HEK293 (cell line): ENCODE data around the gene WDR36.

Source experiments
- ATF2 ChIP-seq: fragments of 450-650 bp; formaldehyde crosslinking; IDR thresholded peaks from 2 replicates; pipeline ENCODE4 v1.5.1; 2016; ENCODE audit warnings: missing biosample characterization, missing genetic modification characterization, low read depth
- CTCF ChIP-seq: fragments of 450-650 bp; formaldehyde crosslinking; IDR thresholded peaks from 2 replicates; pipeline ENCODE4 v1.5.1; 2016; ENCODE audit warnings: missing biosample characterization, missing genetic modification characterization
- PBX3 ChIP-seq: sonication (generic); formaldehyde crosslinking; IDR thresholded peaks from 2 replicates; pipeline ENCODE4 v1.8.1; 2022; ENCODE audit warnings: mild to moderate bottlenecking, moderate library complexity, missing genetic modification reagents
- ZBTB44 ChIP-seq: fragments of 450-650 bp; IDR thresholded peaks from 2 replicates; pipeline ENCODE4 v1.5.1; 2018; ENCODE audit warnings: missing biosample characterization, mild to moderate bottlenecking, missing genetic modification characterization
- ZNF138 ChIP-seq: fragments of 450-650 bp; formaldehyde crosslinking; IDR thresholded peaks from 2 replicates; pipeline ENCODE4 v1.5.1; 2016; ENCODE audit warnings: missing biosample characterization, missing genetic modification characterization, borderline replicate concordance
- ZNF280D ChIP-seq: fragments of 450-650 bp; formaldehyde crosslinking; IDR thresholded peaks from 2 replicates; pipeline ENCODE4 v1.5.1; 2016; ENCODE audit warnings: missing biosample characterization, missing genetic modification characterization
- ZNF785 ChIP-seq: fragments of 450-650 bp; formaldehyde crosslinking; IDR thresholded peaks from 2 replicates; pipeline ENCODE4 v1.5.1; 2016; ENCODE audit warnings: missing biosample characterization, missing genetic modification characterization

GRCh38 chr5:111170279-111170678 is 78.1 kb downstream of the WDR36 start:
- TF ChIP-seq CTCF (tag by site-specific recombination) (no peak), ZNF785 (tag by site-specific recombination) (no peak), PBX3 (no peak), ZNF138 (no peak), ZBTB44 (no peak), ATF2 (tag by site-specific recombination) (no peak), ZNF280D (no peak)
